GM19455 (cell line): Measurements from ENCODE around the gene CDYL.
"Not testable (repeated sequence)": the region's sequence is repeated elsewhere in the genome, so short reads cannot be mapped to it uniquely, and the experiment has no call there.

Experiments
- ATAC-seq: cut with Tn5 transposase; IDR thresholded peaks from one replicate; pipeline ENCODE4 v1.9.1; 2021; ENCODE audit not compliant: unreplicated experiment

The CDYL gene

DNA sequence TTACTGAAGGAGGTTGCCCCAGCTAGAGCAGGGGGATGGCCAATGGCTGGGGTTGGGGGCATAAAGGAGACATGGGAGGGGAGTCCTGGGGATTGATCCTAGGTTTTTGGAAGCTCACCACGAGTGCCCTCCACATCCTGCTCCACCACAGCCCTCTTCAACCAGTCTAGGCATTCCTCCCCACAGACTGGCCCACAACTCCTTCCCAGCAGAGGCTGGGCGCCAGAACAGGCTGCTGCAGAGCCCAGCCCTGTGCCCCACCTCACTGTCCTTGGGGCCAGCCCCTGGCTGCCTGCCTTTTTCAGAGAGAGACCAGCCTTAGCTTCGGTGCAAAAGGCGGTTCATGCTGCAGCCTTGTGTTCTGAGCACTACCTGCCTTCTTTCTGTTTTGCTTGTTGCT lies 211.2 kb downstream of the CDYL start:
- ATAC-seq, result no peak

DNA sequence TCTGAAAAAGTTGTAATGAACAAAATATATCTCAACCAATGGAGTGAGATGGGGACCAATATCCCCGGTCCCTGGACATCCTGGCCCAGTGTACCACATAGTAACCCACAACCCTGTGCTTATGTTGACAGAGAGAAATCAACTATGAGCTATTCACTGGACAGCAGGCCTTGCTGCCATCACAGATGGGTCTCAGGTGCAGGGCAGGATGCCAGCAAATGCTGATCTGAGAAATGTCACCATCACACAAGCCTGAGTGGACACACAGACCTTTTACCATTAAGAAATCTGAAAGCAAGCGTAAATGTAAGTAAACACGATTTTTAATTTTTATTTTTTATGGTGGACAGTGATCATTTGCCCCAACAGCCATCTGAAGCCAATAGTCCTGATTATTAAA lies 218.5 kb downstream of the CDYL start:
- no peak for ATAC-seq

DNA sequence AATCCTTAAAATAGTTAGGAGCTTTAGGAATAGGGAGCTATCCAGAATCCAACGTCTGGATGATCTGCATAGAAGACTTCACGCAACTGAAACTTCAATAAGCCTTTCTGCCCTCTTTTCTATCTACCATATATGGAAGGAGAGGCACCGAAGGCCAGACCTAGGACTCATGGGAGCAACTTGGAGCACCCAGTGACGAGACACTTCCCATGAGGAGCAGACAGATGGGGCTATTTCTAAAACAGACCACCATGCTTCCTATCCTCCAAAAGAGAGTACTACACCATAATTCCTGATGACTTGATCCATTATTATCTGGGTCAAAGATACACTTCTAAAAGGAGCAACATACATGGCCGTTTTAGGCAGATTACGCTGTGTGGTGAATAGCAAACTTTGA lies 221.7 kb downstream of the CDYL start:
- ATAC-seq, result no peak

DNA sequence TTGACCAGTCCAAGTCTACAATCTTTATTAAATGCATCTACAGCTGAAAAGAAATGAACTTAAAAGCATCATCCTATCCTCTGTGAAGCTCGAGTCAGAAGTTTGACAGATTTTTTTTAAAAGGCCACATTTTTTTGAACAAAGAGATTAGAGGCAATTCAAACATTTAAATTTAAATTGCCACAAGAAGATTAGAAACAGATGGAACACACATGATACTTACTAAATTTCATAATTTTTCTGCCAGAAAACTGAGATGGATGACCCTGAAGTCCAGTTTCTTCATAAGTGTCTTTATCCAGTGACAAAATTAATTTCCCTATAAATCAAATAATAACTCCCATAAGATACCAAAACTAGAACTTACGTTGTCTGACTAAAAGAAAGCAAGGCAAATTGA lies 223.4 kb downstream of the CDYL start:
- ATAC-seq, result no peak

DNA sequence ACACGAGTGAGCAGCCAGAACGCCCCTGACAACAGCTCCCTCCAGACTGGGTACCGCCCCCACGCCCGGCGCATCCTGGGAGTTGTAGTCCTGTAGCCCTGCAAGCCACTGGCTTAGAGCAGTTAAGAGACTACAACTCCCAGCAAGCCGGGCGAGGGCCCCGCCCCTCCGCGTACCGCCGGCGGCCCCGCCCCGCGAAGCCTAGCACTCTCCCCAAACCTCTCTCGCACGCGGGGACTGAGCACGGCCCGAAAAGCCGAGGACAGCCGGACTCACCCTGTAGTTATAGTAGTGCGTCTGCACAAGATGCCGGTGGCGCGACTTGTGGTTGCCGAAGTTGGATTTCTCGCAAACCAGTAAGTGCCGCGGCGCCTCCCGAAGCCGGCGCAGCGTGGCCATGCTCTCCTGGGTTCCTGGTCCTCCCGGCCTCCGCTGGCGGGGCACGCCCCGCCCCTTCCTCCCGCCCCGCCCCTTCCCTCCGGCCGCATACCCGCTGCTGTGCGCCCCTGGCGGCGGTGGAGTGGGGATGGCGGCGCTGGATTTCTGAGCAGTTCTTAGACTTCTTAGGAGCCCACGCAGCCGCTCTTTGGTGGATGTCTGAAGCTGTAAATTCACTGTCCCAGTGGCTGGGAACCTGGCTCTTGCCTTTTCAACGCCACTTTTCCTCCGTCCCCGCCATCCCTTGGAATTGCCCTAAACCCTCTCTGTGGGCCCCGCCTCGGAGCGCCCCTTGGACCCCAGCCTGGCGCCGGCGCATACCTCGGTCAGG lies 227.6 kb downstream of the CDYL start, which contains the start of gene RPP40:
Gene RPP40 (minus strand): TSS at position 434 of the 769 bp plus-strand sequence. CDS start 35 bp downstream, at position 399.
- ATAC-seq, result peak; percentile 97

DNA sequence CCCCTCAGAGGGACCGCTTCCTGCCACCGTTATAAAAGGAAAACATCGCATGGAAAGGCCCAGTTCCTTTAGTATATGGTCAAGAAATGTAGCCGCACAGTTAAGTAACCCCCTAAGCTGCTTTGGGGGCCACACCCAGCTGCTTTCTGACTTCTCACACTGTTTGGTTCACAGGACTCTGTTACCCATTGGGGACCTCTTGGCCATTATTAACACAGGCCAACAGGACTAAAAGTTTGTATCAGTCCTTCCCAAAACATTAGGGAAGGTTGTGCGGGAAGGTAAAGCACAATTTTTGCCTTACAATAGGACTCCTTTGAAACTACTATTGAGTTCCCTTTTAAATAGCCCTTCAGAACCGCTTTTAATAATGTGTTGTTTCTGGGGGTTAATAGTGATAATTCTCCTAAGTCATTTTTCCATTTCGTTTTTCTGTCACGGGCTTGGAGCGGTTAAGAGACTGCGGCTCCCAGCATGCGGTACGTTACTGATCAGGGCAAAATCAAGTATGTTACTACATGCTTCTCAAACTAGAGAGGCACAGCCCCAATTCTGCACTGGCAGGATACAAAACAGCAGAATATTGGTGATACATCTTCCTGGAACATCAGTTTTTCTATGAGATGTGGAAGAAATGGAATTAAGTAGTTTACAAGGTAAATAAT lies 228.3 kb downstream of the CDYL start:
- ATAC-seq, result no peak

DNA sequence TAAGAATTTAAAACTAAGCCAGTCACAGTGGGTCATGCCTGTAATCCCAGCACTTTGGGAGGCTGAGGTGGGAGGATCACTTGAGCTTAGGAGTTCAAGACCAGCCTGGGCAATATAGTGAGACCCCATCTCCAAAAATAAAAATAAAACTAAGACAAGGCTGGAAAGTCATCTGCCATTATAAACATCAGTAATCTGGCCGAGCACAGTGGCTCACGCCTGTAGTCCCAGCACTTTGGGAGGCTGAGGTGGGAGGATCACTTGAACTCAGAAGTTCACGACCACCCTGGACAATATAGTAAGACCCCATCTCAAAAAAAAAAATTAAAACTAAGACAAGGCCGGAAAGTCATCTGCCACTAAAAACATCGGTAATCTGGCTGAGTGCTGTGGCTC lies 228.8 kb downstream of the CDYL start:
- not testable (repeated sequence) for ATAC-seq
